Glomerular endothelial cell (primary cell): Measurements from ENCODE around the gene CACNA1S. TPM values are rescaled to one million over a fixed set of nuclear protein-coding genes. Genes with fewer than 3 reads are reported as not detected.

Experiments used
- DNase-seq: peaks from one replicate; pipeline ENCODE4 v3.0.0-alpha.2; 2011; ENCODE audit warnings: low read depth, low spot score; ENCODE audit errors: extremely low read depth
- total RNA-seq: library from RNA; depleted of rRNA; stranded (reverse); fragments of >200 nt; gene quantifications from 2 replicates; pipeline ENCODE4 v1.2.3, GENCODE V29; 2015

Gene CACNA1S
- total RNA-seq: not detected in 2 replicates

- no peak for DNase-seq
These were observed at the start of gene CACNA1S for GRCh38 chr1:201112173-201112731. Gene CACNA1S (minus strand): TSS chr1:201112426. CDS start chr1:201112339, 87 bp downstream.

- DNase-seq: no peak
These were observed 45.7 kb upstream of the CACNA1S start for GRCh38 chr1:201157949-201158348.

- no peak for DNase-seq
These were observed 44.6 kb upstream of the CACNA1S start for GRCh38 chr1:201156819-201157218.

- DNase-seq: no peak
These were observed 44.1 kb upstream of the CACNA1S start for GRCh38 chr1:201156346-201156745.

GRCh38 chr1:201155354-201155753, 43.1 kb upstream of the CACNA1S start:
- DNase-seq: no peak

GRCh38 chr1:201154389-201155165, 42.4 kb upstream of the CACNA1S start, which contains the start of gene TMEM9:
Gene TMEM9 (minus strand): TSS chr1:201154474. CDS start chr1:201153923, 551 bp downstream.
- DNase-seq: peak; percentile 54

- no peak for DNase-seq
These were observed 41.5 kb upstream of the CACNA1S start for GRCh38 chr1:201153474-201154388.

GRCh38 chr1:201149400-201149799, 37.2 kb upstream of the CACNA1S start:
- DNase-seq: no peak

- DNase-seq: no peak
These were observed 35.3 kb upstream of the CACNA1S start for GRCh38 chr1:201147396-201148015.

GRCh38 chr1:201146626-201147390, 34.6 kb upstream of the CACNA1S start:
- DNase-seq: no peak

GRCh38 chr1:201145816-201146215, 33.6 kb upstream of the CACNA1S start:
- DNase-seq: no peak

- no peak for DNase-seq
These were observed 32.9 kb upstream of the CACNA1S start for GRCh38 chr1:201145132-201145531.

- DNase-seq: no peak
These were observed 32.5 kb upstream of the CACNA1S start for GRCh38 chr1:201144701-201145100.

GRCh38 chr1:201143726-201144635, 31.8 kb upstream of the CACNA1S start:
- DNase-seq: no peak

GRCh38 chr1:201142849-201143725, 30.9 kb upstream of the CACNA1S start:
- no peak for DNase-seq

GRCh38 chr1:201142011-201142848, 30.0 kb upstream of the CACNA1S start:
- DNase-seq: no peak

GRCh38 chr1:201141418-201141817, 29.2 kb upstream of the CACNA1S start:
- no peak for DNase-seq
